Gastroesophageal sphincter (tissue), 3 donors: Measurements from ENCODE around the gene KIRREL2.

Experiments used
- POLR2A ChIP-seq, 2 donors: fragments of 450-650 bp; IDR thresholded peaks; one replicate each; pipeline ENCODE4 v1.6.1; 2017; ENCODE audit warnings: antibody characterized with exemption in 2 of 2, mild to moderate bottlenecking in 2 of 2, moderate library complexity in 1 of 2
- TF ChIP-seq, protein P1 (sequence below), 4 experiments: fragments of 200-600 bp in 2 of 4; fragments of 450-650 bp in 2 of 4; sonication (generic) in 1 of 4; IDR thresholded peaks; one replicate each; pipeline ENCODE4 v1.5.1; 2017 to 2019; ENCODE audit warnings: antibody characterized with exemption in 4 of 4, mild to moderate bottlenecking in 2 of 4, moderate library complexity in 2 of 4

- TF ChIP-seq POLR2A (IDR thresholded peaks at IDR 0.05), result no peak
- TF ChIP-seq, protein P1, sequence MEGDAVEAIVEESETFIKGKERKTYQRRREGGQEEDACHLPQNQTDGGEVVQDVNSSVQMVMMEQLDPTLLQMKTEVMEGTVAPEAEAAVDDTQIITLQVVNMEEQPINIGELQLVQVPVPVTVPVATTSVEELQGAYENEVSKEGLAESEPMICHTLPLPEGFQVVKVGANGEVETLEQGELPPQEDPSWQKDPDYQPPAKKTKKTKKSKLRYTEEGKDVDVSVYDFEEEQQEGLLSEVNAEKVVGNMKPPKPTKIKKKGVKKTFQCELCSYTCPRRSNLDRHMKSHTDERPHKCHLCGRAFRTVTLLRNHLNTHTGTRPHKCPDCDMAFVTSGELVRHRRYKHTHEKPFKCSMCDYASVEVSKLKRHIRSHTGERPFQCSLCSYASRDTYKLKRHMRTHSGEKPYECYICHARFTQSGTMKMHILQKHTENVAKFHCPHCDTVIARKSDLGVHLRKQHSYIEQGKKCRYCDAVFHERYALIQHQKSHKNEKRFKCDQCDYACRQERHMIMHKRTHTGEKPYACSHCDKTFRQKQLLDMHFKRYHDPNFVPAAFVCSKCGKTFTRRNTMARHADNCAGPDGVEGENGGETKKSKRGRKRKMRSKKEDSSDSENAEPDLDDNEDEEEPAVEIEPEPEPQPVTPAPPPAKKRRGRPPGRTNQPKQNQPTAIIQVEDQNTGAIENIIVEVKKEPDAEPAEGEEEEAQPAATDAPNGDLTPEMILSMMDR (IDR thresholded peaks at IDR 0.05), result no peak
These were observed 56.9 kb downstream of the KIRREL2 start for GRCh38 chr19:35913589-35913988.
